ENCODE data around the gene BMP6.

Gene BMP6

DNA sequence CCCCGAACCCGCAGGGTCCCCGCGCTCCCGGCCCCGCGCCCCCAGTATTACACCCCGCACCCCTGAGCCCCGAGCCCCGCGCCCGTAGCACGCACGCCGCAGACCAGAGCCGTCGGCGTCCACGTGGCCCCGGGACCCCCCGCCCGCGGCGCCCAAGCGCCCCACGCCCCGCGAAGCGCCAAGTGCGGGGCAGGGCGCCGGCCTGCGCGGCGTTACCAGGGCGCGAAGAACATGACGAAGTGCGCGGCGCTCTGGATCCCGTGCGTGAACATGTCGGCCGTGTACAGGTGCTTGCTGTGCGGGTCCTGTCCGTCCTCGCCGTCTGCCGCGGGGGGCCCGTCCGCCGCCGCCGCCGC, 184.4 kb downstream of the BMP6 start:
- DNase-seq: no peak

DNA sequence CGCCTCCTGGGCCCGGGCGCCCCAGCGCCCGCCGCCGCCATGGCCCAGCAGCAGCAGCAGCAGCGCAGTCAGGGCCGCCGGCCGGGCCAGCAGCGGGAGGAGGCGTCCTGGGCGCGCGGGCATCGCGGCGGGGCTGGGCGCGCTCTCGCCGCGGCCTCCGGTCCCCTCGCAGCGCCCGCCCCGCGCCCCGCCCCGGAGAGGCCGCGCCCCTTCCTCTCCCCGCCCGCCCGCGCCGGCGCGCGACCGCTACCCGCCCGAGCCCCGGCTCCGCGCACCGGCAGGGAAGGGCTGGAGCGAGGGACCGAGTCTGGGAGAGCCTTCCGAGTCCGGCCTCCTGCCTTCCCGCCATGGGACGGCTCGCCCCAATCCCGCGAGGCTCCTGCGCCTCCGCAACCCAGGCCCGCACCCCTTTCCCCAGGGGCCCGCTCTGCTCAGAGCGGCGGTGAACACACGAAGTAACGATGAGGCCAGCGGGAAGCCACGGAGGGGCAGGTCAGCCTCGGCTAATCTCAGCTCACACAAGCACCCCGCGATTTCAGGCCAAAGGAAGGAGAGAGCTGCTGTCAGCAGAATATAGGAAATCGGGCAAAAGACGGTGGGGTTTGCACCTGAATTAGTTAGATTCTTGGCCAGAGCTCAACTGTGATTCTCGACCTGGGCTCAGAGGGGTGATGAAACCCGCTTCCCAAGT, 184.9 kb downstream of the BMP6 start, which contains the start of gene TXNDC5:
TXNDC5 (minus strand) TSS at position 135 of the 691 bp plus-strand sequence; CDS start at position 123, 12 bp downstream.
- DNase-seq: no peak

DNA sequence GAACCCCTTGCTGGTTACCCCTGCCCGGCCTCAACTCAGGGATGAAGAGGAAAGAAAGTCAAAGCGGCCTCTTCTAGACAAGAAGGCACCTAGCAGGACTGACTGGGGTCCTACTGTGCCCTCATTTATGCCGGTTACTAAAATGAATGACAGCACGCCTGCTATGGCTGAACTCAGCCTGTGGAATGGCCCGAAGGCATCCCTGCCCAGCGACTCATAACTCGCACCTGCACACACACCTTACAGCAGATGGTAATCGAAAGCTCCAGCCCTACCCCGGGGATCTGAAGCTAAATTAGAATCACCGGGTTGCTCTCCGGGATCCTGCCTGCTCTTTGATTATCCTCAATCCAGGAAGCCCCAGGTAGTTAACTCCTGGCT, 185.4 kb downstream of the BMP6 start:
- no peak for DNase-seq

DNA sequence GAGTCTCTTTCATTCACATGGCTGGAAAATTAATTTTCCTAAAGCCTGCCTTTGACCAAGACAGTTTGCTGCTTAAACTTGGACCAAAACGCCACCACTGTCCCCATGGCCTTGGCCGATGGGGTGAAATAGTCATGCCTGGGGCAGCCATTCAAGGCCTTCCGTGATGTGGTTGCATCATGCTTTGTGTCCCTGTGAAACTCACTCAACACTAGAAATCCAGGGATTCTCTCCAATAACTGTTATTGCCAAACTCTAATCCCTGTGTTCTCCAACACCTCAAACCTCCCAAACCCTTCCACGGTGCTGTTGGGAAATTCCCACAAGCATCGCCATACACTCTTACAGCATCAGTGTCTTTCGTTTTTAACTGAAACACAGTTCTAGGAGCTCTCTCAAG, 186.1 kb downstream of the BMP6 start:
- DNase-seq: no peak

DNA sequence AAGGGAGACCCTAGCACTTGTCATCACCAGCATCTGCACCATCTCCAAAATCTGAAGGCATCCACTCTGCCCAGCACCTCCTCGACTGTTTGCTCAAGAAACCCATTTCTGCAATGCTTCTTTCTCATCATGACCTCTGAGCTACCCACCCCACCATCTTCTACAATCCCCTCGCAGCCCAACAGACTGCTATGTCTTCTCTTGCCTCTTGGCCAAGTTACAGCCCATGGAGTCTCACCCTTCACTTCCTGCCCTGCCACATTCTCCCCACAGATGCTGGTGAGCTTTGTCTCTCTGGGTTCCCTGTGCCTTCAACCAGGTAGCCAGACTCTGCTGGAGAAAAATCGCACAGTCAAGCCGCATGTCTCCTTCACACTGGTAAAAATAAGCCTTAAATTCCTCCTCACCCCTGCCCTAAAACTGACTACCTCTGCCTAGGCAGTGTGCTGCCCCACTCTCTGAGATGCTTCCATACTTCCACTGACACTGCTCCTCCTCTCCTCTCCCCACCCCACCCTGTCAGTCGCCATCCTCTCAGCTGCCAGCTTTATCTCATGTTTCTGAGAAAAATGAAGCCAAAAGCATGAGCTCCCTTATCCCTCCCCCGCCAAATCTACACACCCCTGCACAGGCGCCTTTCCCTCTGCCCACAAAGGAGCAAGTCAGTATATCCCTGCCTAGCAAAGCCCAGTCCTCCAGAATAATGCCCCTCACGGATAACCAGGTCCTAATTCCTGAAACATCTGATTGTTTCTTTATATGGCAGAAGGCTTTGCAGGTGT, 187.0 kb downstream of the BMP6 start:
- DNase-seq: no peak

DNA sequence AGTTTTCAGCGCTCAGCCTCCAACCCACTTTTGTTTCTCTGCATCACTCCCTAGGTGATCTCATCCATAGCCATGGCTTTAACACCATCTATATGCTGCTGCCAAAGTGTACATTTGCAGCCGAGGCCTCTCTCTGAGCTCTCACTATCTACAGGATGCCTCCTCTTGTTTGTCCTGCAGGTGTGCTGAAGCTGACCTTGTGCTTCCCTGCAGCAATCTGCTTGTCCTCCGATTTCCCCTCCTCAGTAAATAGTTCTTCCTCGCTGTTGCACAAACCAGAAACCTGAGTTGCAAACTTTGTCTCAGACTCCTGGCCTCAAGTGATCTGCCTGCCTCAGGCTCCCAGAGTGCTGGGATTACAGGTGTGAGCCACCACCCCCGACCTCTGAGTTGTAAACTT, 188.4 kb downstream of the BMP6 start:
- no peak for DNase-seq

DNA sequence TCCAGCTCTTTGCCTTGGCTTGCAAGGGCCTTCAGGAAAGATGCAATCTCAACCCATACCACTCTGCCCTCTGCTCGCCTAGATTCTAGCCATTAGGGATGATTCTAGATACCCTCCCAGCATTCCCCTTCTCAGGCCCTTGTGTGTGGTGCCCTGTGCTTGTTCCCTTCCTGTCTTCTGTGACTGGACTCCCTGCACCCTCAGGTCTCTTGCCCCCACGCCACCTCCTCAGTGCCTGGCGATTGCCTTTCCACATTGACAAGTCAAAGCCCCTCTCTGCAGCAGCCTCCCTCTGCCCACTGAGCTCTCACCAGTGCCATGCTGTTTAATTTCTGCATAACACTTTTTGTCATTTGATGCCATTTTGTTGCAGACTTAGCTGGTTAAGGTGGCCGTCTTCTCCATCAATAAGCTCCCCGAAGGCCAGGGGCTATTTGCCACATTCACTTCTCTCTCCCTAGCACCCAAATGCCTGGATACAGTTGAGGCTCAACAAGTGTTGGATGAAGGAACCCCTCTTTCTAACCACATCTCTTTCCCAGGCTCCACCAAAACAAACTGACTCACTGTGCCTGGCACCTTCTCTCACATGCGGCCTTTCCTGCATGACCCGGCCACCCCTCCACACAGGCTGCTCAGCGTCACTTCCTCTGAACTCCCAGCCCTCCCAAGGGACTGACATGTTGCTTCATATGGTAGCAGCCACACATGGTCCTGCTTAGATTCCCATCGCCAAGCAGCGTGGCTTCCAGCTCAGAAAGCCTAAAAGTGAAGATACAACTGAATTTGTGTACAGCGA, 189.3 kb downstream of the BMP6 start:
- DNase-seq: no peak

DNA sequence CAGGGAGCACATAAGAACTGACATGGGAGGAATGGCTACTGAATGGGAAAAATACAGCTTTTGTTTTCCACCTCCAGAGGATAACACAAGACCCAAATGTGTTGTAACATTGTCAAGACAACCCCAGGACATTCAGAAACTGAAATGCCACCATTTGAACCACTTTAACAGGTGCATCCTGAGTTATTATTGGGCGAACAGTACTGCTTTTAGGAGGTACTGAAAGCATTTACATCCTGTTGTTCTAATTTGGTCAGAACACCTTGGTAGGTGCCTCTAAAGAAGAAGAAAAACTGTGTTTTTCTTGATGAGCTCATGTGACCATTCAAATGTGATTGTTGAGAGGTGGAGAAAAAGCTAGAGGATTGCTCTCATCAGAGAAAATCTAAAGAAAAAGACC, 191.1 kb downstream of the BMP6 start:
- DNase-seq: no peak

DNA sequence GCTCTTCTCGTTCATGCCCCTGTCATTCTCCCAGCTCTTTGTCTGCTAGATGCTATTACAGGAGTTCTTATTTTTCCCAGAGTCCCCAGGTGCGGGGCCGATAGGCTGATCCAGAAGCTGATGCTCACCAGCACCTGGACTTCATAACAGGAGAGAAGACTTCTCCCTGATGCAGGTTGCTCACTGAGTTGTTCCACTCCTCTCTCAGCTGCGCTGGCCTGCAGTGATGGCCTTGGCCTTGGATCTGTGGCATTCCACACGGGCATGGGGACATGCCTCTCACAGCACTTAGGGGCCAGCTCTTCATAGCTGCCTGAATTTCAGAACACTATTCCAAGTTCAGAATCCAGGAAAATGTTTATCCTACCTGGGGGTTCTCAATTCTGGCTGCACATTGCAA, 191.8 kb downstream of the BMP6 start:
- DNase-seq: no peak

DNA sequence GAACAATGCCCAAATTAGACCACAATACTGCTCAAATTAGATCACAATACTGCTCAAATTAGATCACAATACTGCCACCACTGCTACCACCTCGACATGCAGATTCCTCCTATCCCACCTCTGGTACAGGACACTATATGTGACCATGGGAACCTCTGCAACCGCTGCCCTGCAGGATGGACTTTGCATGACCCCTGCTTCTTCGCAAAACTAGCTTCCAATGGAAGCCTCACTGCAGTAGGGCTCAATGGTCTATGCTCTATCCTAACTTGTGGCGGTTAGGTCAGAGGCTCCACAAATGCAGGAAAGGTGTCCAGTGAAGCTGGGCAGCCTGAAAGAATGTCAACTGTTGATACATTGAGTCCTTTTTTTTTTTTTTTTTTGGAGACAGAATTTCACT, 192.5 kb downstream of the BMP6 start:
- no peak for DNase-seq

DNA sequence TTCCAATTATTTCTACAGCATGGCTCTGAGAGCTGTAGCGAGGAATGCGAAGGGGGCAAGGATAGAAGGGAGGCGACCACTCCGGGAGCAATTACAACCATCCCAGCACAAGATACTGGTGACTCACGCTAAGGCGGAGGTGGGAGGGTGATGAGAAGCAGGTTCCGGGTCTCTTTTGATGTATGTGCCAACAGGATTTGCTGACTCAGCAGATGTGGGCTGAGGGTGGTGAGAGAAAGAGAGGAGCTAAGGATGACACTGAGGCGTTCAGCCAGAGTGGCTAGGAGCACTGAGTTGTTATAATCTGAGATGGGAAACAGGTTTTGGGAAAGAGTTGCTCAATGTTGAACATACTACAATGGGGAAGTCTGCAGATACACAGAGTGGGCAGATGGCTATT, 194.0 kb downstream of the BMP6 start:
- no peak for DNase-seq

DNA sequence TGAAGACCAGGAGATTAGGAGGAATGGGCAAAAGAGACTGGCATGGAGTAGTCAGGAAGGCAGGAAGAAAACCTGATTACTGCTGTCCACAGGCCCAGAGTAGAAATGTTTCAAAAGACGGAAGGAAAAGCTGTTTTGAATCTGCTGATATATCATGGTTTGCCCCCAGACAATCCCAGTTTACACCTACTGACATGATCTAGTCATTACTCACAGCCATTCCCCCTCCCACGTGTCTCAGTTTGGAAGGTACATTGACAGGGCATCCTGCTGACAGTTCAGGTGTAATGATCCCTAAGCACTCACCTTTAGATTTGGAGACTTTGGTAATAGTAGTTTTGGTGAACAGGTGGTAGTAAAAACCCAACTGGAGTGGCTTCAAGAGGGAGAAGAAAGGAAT, 194.5 kb downstream of the BMP6 start:
- DNase-seq: no peak

DNA sequence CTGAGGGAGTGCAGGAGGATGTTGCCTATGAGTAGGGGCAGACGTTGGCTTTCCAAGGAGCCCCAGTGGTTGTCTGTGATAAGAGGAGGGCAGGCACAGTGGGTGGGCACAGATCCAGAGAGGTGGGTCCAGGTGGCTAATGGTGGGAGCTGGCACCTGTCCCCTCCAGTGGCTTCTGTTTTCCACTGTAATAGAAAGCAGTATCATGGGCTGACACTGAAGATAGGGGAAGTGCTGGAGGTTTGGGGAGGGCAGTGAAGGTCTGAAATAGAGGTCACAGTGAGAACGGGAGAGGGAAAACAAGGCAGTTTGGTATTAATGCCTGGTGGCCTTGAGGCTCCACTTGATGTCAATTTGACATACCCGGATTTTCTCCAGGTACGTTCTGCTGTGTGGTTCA, 195.1 kb downstream of the BMP6 start:
- no peak for DNase-seq

DNA sequence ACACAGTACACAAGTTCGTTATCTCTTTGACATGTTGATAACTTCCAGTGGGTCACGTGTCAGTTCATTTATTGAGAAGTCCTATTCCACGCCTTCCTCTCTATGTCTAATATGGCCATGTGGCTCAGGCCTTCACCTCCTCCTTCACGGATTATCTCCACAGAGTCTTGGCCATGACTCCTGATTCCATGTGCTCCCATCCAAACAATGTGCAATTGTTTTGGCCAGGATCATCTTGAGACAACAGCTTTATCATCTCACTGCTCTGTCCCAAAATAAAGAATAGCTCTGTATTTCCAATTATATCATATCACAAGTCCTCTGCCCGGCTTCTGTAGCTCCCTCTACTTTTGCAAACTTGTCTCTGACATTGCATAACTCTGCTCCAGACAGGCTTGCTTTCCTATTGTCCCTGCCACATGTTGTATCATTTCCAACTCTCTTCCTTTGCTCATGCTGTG, 195.8 kb downstream of the BMP6 start:
- DNase-seq: no peak

DNA sequence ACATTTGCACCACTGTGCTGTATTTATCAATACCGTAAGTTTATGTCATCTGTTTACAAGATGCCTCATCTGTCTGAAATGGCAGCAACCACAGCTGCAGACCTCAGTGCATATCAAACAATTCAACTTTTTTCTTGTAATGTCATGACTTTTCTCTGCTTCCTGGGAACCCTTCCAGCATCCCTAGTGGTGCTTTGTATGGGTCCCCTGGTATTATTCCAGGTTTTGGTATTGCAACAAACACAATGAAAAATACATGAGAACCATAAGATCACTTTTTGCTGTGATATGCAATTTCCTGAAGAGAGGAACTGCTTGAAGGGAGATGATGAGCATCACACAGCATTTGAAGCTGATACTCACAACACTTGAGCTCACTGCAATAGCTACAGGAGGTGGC, 196.7 kb downstream of the BMP6 start:
- DNase-seq: no peak

DNA sequence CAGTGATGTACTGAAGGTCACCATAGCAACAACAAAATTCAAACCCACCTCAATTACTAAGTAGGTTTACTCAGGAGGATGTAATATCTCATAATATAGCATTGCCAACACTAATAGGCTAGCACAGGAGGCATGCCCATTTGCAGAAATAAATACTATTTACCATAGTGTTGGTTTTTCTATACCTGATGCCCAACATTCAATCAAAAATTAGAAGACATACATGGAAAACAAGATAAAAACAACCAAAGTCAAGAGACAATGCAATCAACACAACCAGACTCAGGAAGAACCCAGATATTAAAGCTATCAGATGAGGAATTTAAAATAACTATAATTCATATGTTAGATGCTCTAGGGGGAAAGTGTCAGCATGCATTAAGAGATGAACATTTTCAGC, 199.0 kb downstream of the BMP6 start:
- no peak for DNase-seq
